GM18909 (cell line): ENCODE measurements around the gene PAIP1.
"Not testable (repeated sequence)": the region's sequence is repeated elsewhere in the genome, so short reads cannot be mapped to it uniquely, and the experiment has no call there.

ENCODE experiments used
- ATAC-seq: cut with Tn5 transposase; IDR thresholded peaks from one replicate; pipeline ENCODE4 v1.9.1; 2021; ENCODE audit warnings: mild to moderate bottlenecking; ENCODE audit not compliant: unreplicated experiment, poor library complexity

The PAIP1 gene

GRCh38 chr5:43556857-43557542 lies at the start of gene PAIP1:
TSS of gene PAIP1 (minus strand) at chr5:43557077. CDS start at chr5:43556846, 231 bp downstream.
- peak; percentile 79 for ATAC-seq

GRCh38 chr5:43606351-43606750 lies 49.5 kb upstream of the PAIP1 start:
- no peak for ATAC-seq

- ATAC-seq, result no peak
These were observed 47.8 kb upstream of the PAIP1 start for GRCh38 chr5:43604699-43605098.

- ATAC-seq, result peak; percentile 65
These were observed 46.7 kb upstream of the PAIP1 start for GRCh38 chr5:43603344-43604217.

- peak; percentile 76 for ATAC-seq
These were observed 45.8 kb upstream of the PAIP1 start, which contains the start of gene NNT for GRCh38 chr5:43602461-43603343. TSS of gene NNT (plus strand) at chr5:43603180. CDS start at chr5:43609196, 6,016 bp downstream.

- ATAC-seq, result peak; percentile 36
These were observed 44.8 kb upstream of the PAIP1 start for GRCh38 chr5:43601454-43602260.

GRCh38 chr5:43598927-43599326 lies 42.0 kb upstream of the PAIP1 start:
- not testable (repeated sequence) for ATAC-seq

- ATAC-seq, result no peak
These were observed 35.5 kb upstream of the PAIP1 start for GRCh38 chr5:43592363-43592762.

GRCh38 chr5:43590700-43591099 lies 33.8 kb upstream of the PAIP1 start:
- ATAC-seq, result no peak

- no peak for ATAC-seq
These were observed 32.4 kb upstream of the PAIP1 start for GRCh38 chr5:43589310-43589709.

GRCh38 chr5:43588842-43589241 lies 32.0 kb upstream of the PAIP1 start:
- ATAC-seq, result no peak

- ATAC-seq, result no peak
These were observed 27.4 kb upstream of the PAIP1 start for GRCh38 chr5:43584166-43584699.

GRCh38 chr5:43583724-43584123 lies 26.8 kb upstream of the PAIP1 start:
- no peak for ATAC-seq

- no peak for ATAC-seq
These were observed 25.5 kb upstream of the PAIP1 start for GRCh38 chr5:43582082-43583005.

- no peak for ATAC-seq
These were observed 24.5 kb upstream of the PAIP1 start for GRCh38 chr5:43581398-43581797.

- ATAC-seq, result not testable (repeated sequence)
These were observed 23.7 kb upstream of the PAIP1 start for GRCh38 chr5:43580402-43581210.

- no peak for ATAC-seq
These were observed 16.2 kb upstream of the PAIP1 start for GRCh38 chr5:43573058-43573457.
